BE2C (cell line): ENCODE results near the gene UTY.
"Not testable (repeated sequence)": the region's sequence is repeated elsewhere in the genome, so short reads cannot be mapped to it uniquely, and the experiment has no call there.

ENCODE experiments used
- DNase-seq: peaks from one replicate; pipeline ENCODE4 v3.0.0-alpha.2; 2020
- H3K27me3 ChIP-seq: fragments of 250-450 bp; sonication (Bioruptor Pico); 2 replicates; pipeline ENCODE4 v1.5.1; 2020; ENCODE audit warnings: mild to moderate bottlenecking
- H3K36me3 ChIP-seq: fragments of 250-450 bp; sonication (Bioruptor Pico); 2 replicates; pipeline ENCODE4 v1.5.1; 2020; ENCODE audit warnings: mild to moderate bottlenecking
- H3K4me1 ChIP-seq: fragments of 250-450 bp; sonication (Bioruptor Pico); 2 replicates; pipeline ENCODE4 v1.5.1; 2020
- H3K4me3 ChIP-seq: 2 replicates; pipeline ENCODE4 v1.5.1; 2011; ENCODE audit warnings: low read depth, low read length
- H3K9me3 ChIP-seq: fragments of 250-450 bp; sonication (Bioruptor Pico); 2 replicates; pipeline ENCODE4 v1.5.1; 2020
- CTCF ChIP-seq: IDR thresholded peaks from 2 replicates; pipeline ENCODE4 v1.5.1; 2012; ENCODE audit warnings: mild to moderate bottlenecking, low read depth, low read length

UTY gene

GRCh38 chrY:13279561-13279960 is 200.3 kb downstream of the UTY start:
- no peaks in the 10 kb centered on the region for H3K27me3 ChIP-seq
- H3K36me3 ChIP-seq = no peaks in the 10 kb centered on the region
- no peak for DNase-seq
- TF ChIP-seq CTCF = no peak
- no peaks in the 10 kb centered on the region for H3K9me3 ChIP-seq
- H3K4me1 ChIP-seq = no peaks in the 10 kb centered on the region
- no peak overlapping the region for H3K4me3 ChIP-seq

GRCh38 chrY:13271706-13272105 is 208.1 kb downstream of the UTY start:
- TF ChIP-seq CTCF = no peak
- Histone ChIP-seq H3K4me3 (no peak overlapping the region), H3K36me3 (no peaks in the 10 kb centered on the region), H3K27me3 (no peaks in the 10 kb centered on the region), H3K9me3 (no peaks in the 10 kb centered on the region), H3K4me1 (no peaks in the 10 kb centered on the region)
- DNase-seq = no peak

GRCh38 chrY:13253941-13254440 is 225.8 kb downstream of the UTY start:
- H3K36me3 ChIP-seq, H3K9me3 ChIP-seq, DNase-seq, H3K27me3 ChIP-seq, H3K4me1 ChIP-seq, H3K4me3 ChIP-seq: not testable (repeated sequence)

GRCh38 chrY:13250421-13250820 is 229.4 kb downstream of the UTY start:
- H3K27me3 ChIP-seq = no peaks in the 10 kb centered on the region
- no peaks in the 10 kb centered on the region for H3K9me3 ChIP-seq
- TF ChIP-seq CTCF = no peak
- no peaks in the 10 kb centered on the region for H3K36me3 ChIP-seq
- no peaks in the 10 kb centered on the region for H3K4me1 ChIP-seq
- no peak for DNase-seq
- no peak overlapping the region for H3K4me3 ChIP-seq

DNA sequence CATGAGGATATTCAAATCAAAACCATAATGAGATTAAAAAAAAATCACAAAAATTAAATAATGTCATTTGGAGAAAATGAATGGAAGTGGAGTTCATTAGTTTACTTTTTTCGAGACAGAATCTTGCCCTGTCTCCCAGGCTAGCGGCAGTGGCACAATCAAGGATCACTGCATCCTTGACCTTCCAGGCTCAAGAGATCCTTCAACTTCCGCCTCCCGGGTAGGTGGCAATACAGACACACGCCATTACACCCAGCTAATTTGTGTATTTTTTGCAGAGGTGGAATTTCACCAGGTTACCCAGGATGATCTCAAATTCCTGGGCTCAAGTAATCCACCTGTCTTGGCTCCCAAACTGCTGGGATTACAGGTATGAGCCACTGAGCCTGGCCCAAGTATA is 236.1 kb downstream of the UTY start:
- Histone ChIP-seq H3K27me3 (no peaks in the 10 kb centered on the region), H3K36me3 (no peaks in the 10 kb centered on the region), H3K9me3 (no peaks in the 10 kb centered on the region), H3K4me1 (no peaks in the 10 kb centered on the region), H3K4me3 (no peak overlapping the region)
- TF ChIP-seq CTCF = no peak
- DNase-seq = no peak

DNA sequence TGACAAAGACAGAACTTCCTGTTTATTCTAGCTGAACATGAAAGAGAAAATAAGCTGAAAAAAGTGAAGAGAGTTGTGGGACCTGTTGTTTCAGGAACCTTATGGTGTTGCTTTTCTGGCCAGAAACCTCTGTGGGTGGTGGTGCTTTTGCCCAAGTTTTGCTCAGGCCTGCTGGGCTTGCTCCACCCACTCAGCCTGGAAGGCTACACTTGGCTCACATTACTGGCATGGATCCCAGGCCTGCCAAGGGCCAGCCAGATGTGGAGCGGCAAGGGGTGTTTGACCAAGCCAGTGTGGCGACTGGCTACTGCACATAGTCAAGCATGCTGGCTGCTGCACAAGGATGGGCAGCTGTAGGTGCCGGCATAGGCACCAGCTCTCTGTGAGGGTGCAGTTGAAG is 245.9 kb downstream of the UTY start:
- TF ChIP-seq CTCF = no peak
- DNase-seq = no peak
- H3K27me3 ChIP-seq = no peaks in the 10 kb centered on the region

GRCh38 chrY:13233118-13233517 is 246.7 kb downstream of the UTY start:
- H3K9me3 ChIP-seq = no peaks in the 10 kb centered on the region
- no peak for DNase-seq
- no peaks in the 10 kb centered on the region for H3K27me3 ChIP-seq
- no peaks in the 10 kb centered on the region for H3K4me1 ChIP-seq
- no peaks in the 10 kb centered on the region for H3K36me3 ChIP-seq
- no peak overlapping the region for H3K4me3 ChIP-seq
- TF ChIP-seq CTCF = no peak

More for the DNA sequence above, 245.9 kb downstream of the UTY start:
- Histone ChIP-seq H3K36me3 (no peaks in the 10 kb centered on the region), H3K4me1 (no peaks in the 10 kb centered on the region), H3K4me3 (no peak overlapping the region), H3K9me3 (no peaks in the 10 kb centered on the region)
